Chondrocyte (in vitro differentiated cells): ENCODE measurements around the gene ELOVL5. TPM values are rescaled to one million over a fixed set of nuclear protein-coding genes. Genes with fewer than 3 reads are reported as not detected.

ENCODE experiments used
- DNase-seq: peaks from one replicate; pipeline ENCODE4 v3.0.0; 2021; ENCODE audit warnings: mixed read lengths, low spot score
- H3K27ac Mint-ChIP-seq: one replicate; pipeline ENCODE4 v1.8.0; 2021; ENCODE audit warnings: mild to moderate bottlenecking, moderate library complexity, mixed read lengths; ENCODE audit not compliant: unreplicated experiment
- H3K27me3 Mint-ChIP-seq: 2 replicates; pipeline ENCODE4 v1.8.0; 2021; ENCODE audit warnings: low read depth, mixed read lengths
- H3K36me3 Mint-ChIP-seq: 2 replicates; pipeline ENCODE4 v1.8.0; 2021; ENCODE audit warnings: low read depth, mixed read lengths
- H3K4me1 Mint-ChIP-seq: 2 replicates; pipeline ENCODE4 v1.8.0; 2021; ENCODE audit warnings: low read depth, mild to moderate bottlenecking, mixed read lengths
- H3K4me3 Mint-ChIP-seq: one replicate; pipeline ENCODE4 v1.8.0; 2021; ENCODE audit warnings: mild to moderate bottlenecking, moderate library complexity, mixed read lengths; ENCODE audit not compliant: unreplicated experiment
- H3K9me3 Mint-ChIP-seq: 2 replicates; pipeline ENCODE4 v1.8.0; 2021; ENCODE audit warnings: low read depth, mixed read lengths
- total RNA-seq: library from RNA; stranded (reverse); gene quantifications from 3 replicates; pipeline ENCODE4 v1.2.1, GENCODE V29; 2021
- TF ChIP-seq, protein P1 (sequence below): fragments of 200-600 bp; sonication (generic); IDR thresholded peaks from 2 replicates; pipeline ENCODE4 v1.5.0; 2021; ENCODE audit warnings: antibody characterized with exemption, mild to moderate bottlenecking, moderate library complexity

The ELOVL5 gene
- total RNA-seq, 1 donor from 2014 or later, result 102 TPM

DNA sequence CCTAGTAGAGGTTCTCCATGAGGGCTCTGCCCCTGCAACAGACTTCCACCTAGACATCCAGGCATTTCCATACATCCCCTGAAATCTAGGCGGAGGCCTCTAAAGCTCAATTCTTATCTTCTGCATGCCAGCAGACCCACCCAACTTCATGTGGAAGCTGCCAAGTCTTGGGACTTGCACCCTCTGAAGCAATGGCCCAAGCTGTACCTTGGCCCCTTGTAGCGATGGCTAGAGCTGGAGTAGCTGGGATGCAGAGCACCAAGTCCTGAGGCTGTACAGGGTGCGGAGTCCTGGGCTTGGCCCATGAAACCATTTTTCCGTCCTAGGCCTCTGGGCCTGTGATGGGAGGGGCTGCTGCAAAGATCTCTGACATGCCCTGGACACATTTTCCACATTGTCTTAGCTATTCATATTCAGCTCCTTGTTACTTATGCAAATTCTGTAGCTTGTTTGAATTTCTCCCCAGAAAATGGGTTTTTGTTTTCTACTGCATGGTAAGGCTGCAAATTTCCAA lies 17.4 kb upstream of the ELOVL5 start:
- Mint-ChIP-seq H3K27ac (no peak overlapping the region), H3K36me3 (no peaks in the 10 kb centered on the region), H3K27me3 (no peaks in the 10 kb centered on the region), H3K9me3 (peaks cover 4% of the 10 kb centered on the region), H3K4me1 (peaks cover 6% of the 10 kb centered on the region), H3K4me3 (no peak overlapping the region)
- TF ChIP-seq, protein P1, sequence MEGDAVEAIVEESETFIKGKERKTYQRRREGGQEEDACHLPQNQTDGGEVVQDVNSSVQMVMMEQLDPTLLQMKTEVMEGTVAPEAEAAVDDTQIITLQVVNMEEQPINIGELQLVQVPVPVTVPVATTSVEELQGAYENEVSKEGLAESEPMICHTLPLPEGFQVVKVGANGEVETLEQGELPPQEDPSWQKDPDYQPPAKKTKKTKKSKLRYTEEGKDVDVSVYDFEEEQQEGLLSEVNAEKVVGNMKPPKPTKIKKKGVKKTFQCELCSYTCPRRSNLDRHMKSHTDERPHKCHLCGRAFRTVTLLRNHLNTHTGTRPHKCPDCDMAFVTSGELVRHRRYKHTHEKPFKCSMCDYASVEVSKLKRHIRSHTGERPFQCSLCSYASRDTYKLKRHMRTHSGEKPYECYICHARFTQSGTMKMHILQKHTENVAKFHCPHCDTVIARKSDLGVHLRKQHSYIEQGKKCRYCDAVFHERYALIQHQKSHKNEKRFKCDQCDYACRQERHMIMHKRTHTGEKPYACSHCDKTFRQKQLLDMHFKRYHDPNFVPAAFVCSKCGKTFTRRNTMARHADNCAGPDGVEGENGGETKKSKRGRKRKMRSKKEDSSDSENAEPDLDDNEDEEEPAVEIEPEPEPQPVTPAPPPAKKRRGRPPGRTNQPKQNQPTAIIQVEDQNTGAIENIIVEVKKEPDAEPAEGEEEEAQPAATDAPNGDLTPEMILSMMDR, result no peak
- no peak for DNase-seq

DNA sequence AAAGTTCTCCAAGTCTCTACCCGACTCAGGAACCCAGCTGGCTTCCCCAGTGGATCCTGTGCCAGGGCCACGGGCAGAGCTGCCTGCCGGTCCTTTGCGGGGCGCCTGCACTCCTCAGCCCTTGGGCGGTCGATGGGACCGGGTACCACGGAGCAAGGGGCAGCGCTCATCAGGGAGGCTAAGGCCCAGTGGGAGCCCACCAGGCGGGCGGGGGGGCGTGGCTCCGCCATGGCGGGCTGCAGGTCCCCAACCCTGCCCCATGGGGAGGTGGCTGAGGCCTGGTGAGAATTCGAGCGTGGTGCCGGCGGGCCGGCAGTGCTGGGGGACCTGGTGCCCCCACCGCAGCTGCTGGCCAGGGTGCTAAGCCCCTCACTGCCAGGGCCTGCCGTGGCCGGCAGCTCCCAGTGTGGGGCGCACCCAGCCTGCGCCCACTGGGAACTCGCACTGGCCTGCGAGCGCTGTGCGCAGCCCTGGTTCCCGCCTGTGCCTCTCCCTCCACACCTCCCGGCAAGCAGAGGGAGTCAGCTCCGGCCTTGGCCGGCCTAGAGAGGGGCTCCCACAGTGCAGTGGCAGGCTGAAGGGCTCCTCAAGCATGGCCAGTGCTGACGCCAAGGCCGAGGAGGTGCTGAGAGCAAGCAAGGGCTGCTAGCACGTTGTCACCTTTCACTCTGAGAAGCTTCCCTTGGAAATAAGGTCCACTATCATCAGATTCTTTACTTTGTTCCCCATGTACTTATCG lies 14.8 kb upstream of the ELOVL5 start:
- TF ChIP-seq, protein P1, result no peak
- peaks cover 4% of the 10 kb centered on the region for H3K9me3 Mint-ChIP-seq
- peaks cover 15% of the 10 kb centered on the region for H3K4me1 Mint-ChIP-seq

DNA sequence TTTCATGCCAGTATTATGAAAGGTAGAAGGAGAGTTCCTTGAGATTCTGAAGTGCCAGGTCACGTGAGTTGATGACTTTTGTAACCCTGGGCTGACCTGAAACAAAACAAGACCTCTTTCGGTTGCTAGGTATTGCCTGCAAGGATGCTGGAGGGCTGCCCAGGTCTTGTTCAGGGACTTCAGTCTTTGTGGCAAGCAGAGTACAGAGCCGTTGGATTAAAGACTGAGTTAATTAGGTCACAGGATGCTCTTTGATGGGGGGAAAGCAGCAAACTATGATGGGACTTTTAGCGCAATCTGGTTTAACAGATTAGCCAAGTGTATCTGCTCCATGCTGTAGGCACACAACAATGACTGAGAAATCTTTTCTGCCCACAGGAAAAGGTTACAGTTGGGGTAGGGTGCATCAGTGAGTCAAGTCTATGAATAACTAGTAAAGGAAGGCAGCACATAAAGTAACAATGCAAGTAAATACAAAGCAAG lies 12.8 kb upstream of the ELOVL5 start:
- Mint-ChIP-seq H3K9me3 (no peaks in the 10 kb centered on the region), H3K4me3 (no peak overlapping the region), H3K27ac (no peak overlapping the region), H3K36me3 (no peaks in the 10 kb centered on the region), H3K27me3 (no peaks in the 10 kb centered on the region), H3K4me1 (peaks cover 18% of the 10 kb centered on the region)
- TF ChIP-seq, protein P1, result no peak
- no peak for DNase-seq

More for the DNA sequence above, 14.8 kb upstream of the ELOVL5 start:
- Mint-ChIP-seq H3K27ac (no peak overlapping the region), H3K4me3 (no peak overlapping the region), H3K27me3 (no peaks in the 10 kb centered on the region), H3K36me3 (no peaks in the 10 kb centered on the region)
- DNase-seq, result no peak

DNA sequence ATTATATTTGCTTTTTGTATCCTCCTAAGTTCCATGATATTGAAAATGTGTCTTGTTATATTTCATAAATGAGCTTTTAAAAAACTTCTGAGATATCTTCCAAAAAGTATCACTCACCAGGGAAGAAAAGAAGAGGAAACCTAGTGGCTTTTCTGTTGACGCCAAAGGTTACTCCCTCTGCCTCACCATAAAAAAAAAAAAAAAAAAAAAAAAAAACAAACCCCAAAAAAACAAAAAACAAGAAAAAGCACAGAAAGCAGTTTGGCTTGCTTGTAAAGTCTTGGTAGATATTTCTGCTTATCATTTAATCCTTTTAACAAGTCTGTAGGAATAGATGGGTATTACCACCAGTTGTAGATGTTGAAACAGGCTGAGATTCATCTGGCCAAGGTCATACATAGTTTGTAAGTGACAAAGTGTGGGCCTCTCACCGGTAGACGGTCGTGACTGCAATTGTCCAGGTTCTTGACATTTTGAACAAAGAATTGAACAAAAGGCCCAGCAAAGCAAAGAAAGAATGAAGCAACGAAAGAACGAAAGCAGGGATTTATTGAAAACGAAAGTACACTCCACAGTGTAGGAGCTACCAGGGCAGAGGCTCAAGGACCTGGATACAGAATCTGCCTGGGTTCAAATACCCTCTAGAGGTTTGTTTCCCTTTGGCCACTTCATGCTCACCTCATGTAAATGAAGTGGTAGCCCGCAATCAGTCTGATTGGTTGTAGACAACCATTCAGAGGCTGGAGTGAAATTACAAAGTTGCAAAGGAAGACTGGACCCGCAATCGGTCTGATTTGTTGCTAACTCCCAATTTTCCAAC lies 11.6 kb upstream of the ELOVL5 start:
- DNase-seq, result no peak
- H3K36me3 Mint-ChIP-seq, result no peaks in the 10 kb centered on the region
- H3K4me1 Mint-ChIP-seq, result peaks cover 18% of the 10 kb centered on the region
- peak overlapping the region; percentile 95 for H3K27ac Mint-ChIP-seq
- no peaks in the 10 kb centered on the region for H3K27me3 Mint-ChIP-seq
- no peaks in the 10 kb centered on the region for H3K9me3 Mint-ChIP-seq
- H3K4me3 Mint-ChIP-seq, result peak overlapping the region; percentile 90
- TF ChIP-seq, protein P1, result no peak

DNA sequence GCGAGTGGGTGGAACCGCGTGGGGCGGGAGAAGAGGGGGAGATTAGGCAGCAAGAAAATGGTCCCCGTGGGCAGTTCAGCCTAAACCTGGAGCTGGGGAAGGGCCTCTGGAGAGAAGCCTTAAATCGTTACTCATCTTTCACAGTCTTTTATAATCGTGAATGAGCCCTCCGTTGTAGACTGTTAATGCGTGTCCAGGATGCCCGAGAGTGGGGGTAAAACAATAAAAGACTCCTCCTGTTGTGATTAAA lies 11.0 kb upstream of the ELOVL5 start:
- TF ChIP-seq, protein P1, result no peak
- no peaks in the 10 kb centered on the region for H3K9me3 Mint-ChIP-seq
- DNase-seq, result no peak
- peak overlapping the region; percentile 95 for H3K27ac Mint-ChIP-seq
- peak overlapping the region; percentile 90 for H3K4me3 Mint-ChIP-seq
- H3K4me1 Mint-ChIP-seq, result peaks cover 18% of the 10 kb centered on the region
- H3K27me3 Mint-ChIP-seq, result no peaks in the 10 kb centered on the region
- H3K36me3 Mint-ChIP-seq, result no peaks in the 10 kb centered on the region
